Colon (tissue), 2 donors: ENCODE data around the gene MED29.

ENCODE experiments used
- FAIRE-seq: peaks from 2 replicates; lab custom pipeline; 2012; peaks lifted over from hg19 to GRCh38; lab: Jason Lieb, UNC
- donor health status: control.
- donor health status: control.

The MED29 gene, protein sequence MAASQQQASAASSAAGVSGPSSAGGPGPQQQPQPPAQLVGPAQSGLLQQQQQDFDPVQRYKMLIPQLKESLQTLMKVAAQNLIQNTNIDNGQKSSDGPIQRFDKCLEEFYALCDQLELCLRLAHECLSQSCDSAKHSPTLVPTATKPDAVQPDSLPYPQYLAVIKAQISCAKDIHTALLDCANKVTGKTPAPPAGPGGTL

GRCh38 chr19:39390751-39391437 is at the start of gene MED29, which contains the start of gene PAF1:
Gene MED29 (plus strand): TSS chr19:39391378. CDS start chr19:39391423, 45 bp downstream.
Gene PAF1 (minus strand): TSS chr19:39391106. CDS start chr19:39390864, 242 bp downstream.
- peak; percentile 96 for FAIRE-seq

GRCh38 chr19:39341719-39342604 is 49.2 kb upstream of the MED29 start, which contains the start of gene SAMD4B:
Gene SAMD4B (plus strand): TSS chr19:39342421. CDS start chr19:39356894, 14,473 bp downstream.
- FAIRE-seq = no peak

GRCh38 chr19:39342647-39343305 is 48.4 kb upstream of the MED29 start:
- FAIRE-seq = no peak

- FAIRE-seq = no peak
These were observed 45.2 kb upstream of the MED29 start for GRCh38 chr19:39345956-39346355.

DNA sequence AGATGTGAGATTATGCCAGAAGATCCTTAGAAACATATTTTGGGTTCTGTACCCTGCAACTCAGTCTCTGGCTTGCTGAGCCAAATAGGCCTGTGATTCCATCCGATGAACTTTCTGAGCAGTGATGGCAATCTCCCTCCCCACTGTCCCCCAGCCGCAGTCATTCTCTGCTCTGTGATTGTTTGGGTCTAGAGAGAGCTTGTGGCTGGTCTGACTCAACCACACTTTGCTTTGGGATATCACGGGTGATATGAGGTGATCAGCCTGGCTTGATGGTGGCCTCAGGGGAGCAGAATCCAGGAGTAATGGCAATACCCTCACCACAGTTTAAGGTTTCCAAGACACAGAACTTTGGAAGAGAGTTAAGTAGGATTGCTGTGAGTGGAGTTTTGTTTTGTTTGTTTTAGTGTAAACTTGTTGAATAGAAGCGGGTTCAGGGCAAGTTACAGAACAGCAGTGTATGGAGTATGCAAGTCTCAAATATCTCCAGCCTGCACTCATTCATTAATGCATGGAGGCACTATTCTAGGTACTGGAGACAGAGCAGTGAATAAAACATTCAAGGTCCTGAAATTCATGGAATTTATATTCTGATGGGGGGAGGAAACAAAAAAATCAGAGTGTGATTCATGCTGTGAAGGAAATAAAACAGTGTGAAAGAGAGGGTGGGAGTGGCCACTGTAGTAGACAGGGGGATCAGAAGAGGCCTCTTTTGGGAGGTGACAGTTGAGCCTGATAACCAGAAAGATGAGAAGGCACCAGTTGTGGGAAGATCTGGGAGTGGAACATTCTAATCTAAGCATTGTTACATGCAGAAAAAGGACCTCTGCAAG is 43.6 kb upstream of the MED29 start:
- no peak for FAIRE-seq

DNA sequence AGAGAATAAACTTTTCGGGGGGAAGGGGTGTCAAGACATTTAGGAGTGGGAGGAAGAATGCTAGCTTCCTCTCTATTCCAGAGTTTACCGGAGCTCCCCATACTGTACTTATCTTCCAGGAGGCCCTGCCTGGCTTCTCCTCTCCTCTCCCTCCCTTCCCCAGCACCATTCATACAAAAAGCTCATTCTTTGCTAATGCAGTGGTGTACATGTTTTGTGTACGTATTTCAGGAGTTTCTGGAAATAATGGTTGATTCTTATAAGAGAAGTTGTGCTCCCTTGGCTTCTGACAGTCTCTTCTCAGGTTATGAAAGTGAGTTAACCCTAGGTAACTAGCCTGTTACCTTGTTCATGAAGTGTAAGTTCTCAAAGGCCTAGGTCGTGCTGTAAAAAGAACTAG is 41.9 kb upstream of the MED29 start:
- no peak for FAIRE-seq

GRCh38 chr19:39350156-39350555 is 41.0 kb upstream of the MED29 start:
- FAIRE-seq = no peak

DNA sequence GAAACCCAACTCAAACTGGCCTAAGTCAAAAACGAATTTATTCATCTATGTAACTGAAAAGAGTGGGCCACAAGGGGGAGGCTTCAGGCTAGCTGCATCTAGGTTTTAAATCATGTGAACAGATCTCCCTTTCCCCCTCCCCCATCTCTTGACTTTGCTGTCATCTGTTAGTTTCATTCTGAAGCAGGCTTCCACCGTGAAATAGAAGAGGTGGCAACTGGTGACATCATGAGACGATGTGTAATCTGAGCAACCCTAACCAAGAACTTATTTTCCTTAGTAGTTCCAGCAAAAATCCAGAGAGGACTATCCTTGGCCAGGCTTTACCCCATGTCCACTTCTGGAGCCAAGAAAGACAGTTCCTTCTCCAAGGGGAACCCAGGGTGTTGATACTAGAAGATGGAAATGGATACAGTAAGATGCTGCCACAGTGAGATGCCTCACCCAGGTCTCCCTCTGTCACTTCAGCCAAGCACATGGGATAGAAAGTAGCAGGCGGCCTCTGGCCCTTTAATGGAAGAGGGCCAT is 39.6 kb upstream of the MED29 start:
- no peak for FAIRE-seq

- FAIRE-seq = no peak
These were observed 38.6 kb upstream of the MED29 start for GRCh38 chr19:39352381-39353255.

GRCh38 chr19:39355253-39355652 is 35.9 kb upstream of the MED29 start:
- no peak for FAIRE-seq

- no peak for FAIRE-seq
These were observed 35.1 kb upstream of the MED29 start for GRCh38 chr19:39356073-39356472.

DNA sequence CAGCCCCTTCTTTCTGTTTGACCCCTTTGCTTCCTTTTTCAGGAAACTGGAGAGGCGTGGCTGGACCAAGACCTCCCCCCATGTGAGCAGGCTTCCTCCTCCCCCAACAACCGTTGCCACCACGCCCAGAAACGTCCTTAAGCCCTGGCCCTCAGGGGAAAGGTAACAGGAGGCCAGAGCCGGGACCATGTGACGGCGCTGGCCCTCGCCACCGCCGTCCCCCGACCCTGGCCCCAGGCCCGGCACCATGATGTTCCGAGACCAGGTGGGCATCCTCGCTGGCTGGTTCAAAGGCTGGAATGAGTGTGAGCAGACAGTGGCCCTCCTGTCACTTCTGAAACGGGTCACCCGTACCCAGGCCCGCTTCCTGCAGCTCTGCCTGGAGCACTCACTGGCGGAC is 34.5 kb upstream of the MED29 start:
- no peak for FAIRE-seq

GRCh38 chr19:39359026-39359425 is 32.2 kb upstream of the MED29 start:
- no peak for FAIRE-seq

- no peak for FAIRE-seq
These were observed 30.6 kb upstream of the MED29 start for GRCh38 chr19:39360599-39360998.

GRCh38 chr19:39362682-39363657 is 28.2 kb upstream of the MED29 start:
- no peak for FAIRE-seq

DNA sequence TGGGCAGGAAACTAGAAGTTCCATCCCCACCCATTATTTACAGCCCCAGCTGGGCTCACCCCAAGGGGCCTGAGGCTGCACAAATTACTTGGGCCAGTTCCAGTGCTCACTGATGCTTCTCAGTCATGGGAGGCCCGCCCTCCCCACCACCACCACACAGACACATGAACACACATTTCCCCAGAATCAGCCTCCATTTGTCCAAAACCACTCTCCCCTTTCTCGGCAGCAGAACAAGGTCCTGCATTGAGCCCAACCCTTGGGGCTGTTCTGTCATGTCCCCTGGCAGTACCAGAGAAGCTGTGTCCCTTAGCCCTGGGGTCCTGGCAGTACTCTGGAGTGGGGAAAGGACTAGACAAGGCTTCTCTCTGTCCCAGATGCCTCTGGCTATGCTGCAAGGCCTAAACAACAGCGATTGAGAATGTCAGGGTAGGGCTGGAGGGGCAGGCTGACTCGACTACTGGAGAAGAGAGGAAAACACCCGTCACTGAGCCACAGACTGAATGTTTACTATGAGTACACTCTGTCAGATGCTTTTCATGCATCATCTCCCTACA is 27.2 kb upstream of the MED29 start:
- FAIRE-seq = no peak

GRCh38 chr19:39365531-39365930 is 25.6 kb upstream of the MED29 start:
- FAIRE-seq = no peak

- no peak for FAIRE-seq
These were observed 22.0 kb upstream of the MED29 start for GRCh38 chr19:39369200-39369599.
